Adipocyte (in vitro differentiated cells): ENCODE measurements around the gene SNED1.

ENCODE experiments used
- DNase-seq: peaks from one replicate; pipeline ENCODE4 v3.0.0-alpha.2; 2015; ENCODE audit warnings: low read depth
- H3K27me3 ChIP-seq: replicated peaks from 2 replicates; pipeline ENCODE4 v1.7.0; 2013; ENCODE audit warnings: mild to moderate bottlenecking, low read length, moderate library complexity; ENCODE audit not compliant: control insufficient read depth, insufficient read depth
- H3K36me3 ChIP-seq: 2 replicates; pipeline ENCODE4 v1.7.0; 2013; ENCODE audit warnings: low read length, mild to moderate bottlenecking, moderate library complexity; ENCODE audit not compliant: control insufficient read depth, insufficient read depth, severe bottlenecking
- H3K4me1 ChIP-seq: 2 replicates; pipeline ENCODE4 v1.7.0; 2013; ENCODE audit warnings: mild to moderate bottlenecking, low read length, moderate library complexity; ENCODE audit not compliant: control insufficient read depth, insufficient read depth
- H3K4me3 ChIP-seq: 2 replicates; pipeline ENCODE4 v1.7.0; 2013; ENCODE audit warnings: mild to moderate bottlenecking, low read length, moderate library complexity
- H3K9ac ChIP-seq: 2 replicates; pipeline ENCODE4 v1.7.0; 2013; ENCODE audit warnings: mild to moderate bottlenecking, low read length, moderate library complexity
- H3K9me3 ChIP-seq: 2 replicates; pipeline ENCODE4 v1.7.0; 2013; ENCODE audit warnings: mild to moderate bottlenecking, low read length, moderate library complexity; ENCODE audit not compliant: control insufficient read depth

The SNED1 gene

DNA sequence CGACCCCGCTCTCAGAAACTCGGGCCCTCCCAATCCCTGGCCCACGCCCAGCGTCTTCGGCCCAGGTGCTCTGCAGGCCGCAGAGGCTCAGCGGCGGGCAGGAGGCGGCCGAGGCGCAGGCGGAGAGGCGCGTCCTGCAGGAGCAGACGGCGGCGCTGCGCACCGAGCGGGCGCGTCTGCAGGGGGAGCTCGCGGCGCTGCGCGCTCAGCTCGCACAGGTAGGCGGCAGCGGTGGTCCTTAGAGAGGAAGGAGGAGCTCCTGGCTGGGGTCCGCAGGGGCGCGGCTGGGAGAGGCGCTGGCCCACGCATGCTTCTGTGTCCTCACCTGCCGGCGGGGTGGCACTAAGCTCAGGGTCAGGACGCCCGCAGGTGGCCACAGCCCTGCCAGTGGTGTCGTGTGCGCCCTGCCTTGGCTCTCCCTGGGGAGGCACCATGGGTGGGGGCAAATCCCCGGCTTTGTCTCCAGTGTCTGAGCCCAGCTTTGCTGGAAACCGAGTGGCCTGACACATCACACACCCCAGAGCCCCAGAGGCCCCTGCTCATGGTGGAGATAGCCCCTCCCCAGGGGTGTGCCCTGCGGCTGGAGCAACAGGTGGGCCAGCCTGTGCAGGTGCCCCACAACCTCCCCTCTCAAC, 14.9 kb upstream of the SNED1 start:
- H3K36me3 ChIP-seq, result no peaks in the 10 kb centered on the region
- H3K4me1 ChIP-seq, result peaks cover 34% of the 10 kb centered on the region
- no peak overlapping the region for H3K4me3 ChIP-seq
- H3K9me3 ChIP-seq, result peaks cover 11% of the 10 kb centered on the region
- no peak for DNase-seq
- H3K9ac ChIP-seq, result no peak overlapping the region
- H3K27me3 ChIP-seq, result no peaks in the 10 kb centered on the region

GRCh38 chr2:240983996-240984498, 14.4 kb upstream of the SNED1 start:
- Histone ChIP-seq H3K9me3 (peaks cover 15% of the 10 kb centered on the region), H3K36me3 (no peaks in the 10 kb centered on the region), H3K4me3 (no peak overlapping the region), H3K27me3 (no peaks in the 10 kb centered on the region), H3K4me1 (peaks cover 36% of the 10 kb centered on the region), H3K9ac (no peak overlapping the region)
- DNase-seq, result no peak

DNA sequence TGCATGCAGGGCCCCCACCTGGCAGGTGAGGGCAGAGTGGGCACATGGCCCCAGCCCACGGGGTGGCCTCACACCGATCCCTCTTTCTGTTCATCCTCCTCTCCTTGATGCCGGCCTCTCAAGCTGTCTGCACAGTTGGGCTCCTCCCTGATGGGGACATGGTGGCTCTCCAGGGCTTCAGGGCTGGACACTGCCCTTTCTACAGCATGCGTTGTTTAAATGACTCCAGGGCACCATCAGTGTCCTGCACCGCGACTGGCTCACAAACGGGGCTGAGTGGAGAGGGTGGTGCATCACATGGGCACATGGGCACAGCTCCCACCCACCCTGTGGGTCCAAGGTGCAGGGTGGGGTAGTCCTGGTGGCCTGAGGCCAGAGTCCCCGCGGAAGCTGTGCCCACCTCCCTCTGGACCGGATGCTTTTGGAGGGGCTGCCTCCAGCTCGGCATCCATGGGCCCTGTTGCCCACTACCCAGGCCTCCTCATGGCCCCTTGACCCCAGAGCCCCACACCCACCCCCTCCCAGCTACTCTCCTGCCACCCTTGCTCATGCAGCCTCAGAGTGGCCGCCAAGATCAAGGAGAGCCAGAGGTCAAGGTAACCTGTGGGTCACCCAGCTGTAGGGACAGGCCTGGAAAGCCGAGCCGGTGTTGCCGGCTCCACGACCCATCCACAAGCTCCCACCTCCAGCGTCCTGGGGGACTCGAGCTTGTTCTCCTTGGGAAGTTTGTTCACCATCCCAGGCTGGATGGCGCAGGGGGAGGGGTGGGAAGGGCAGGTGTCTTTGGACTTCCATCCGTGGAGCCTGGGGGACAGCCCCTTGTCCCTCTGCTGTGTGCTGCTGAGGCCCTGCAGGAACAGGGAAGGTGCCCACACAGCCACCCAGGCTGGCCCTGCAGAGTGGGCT, 12.3 kb upstream of the SNED1 start:
- H3K4me3 ChIP-seq, result no peak overlapping the region
- no peaks in the 10 kb centered on the region for H3K36me3 ChIP-seq
- H3K9me3 ChIP-seq, result peaks cover 15% of the 10 kb centered on the region
- peaks cover 36% of the 10 kb centered on the region for H3K4me1 ChIP-seq
- DNase-seq, result no peak
- H3K27me3 ChIP-seq, result no peaks in the 10 kb centered on the region
- peak overlapping the region; percentile 44 for H3K9ac ChIP-seq

GRCh38 chr2:240986787-240987411, 11.5 kb upstream of the SNED1 start:
- no peaks in the 10 kb centered on the region for H3K36me3 ChIP-seq
- H3K9me3 ChIP-seq, result peaks cover 15% of the 10 kb centered on the region
- peak overlapping the region; percentile 76 for H3K9ac ChIP-seq
- peaks cover 37% of the 10 kb centered on the region for H3K4me1 ChIP-seq
- peak; percentile 93 for DNase-seq
- H3K27me3 ChIP-seq, result no peaks in the 10 kb centered on the region
- H3K4me3 ChIP-seq, result peak overlapping the region; percentile 68

DNA sequence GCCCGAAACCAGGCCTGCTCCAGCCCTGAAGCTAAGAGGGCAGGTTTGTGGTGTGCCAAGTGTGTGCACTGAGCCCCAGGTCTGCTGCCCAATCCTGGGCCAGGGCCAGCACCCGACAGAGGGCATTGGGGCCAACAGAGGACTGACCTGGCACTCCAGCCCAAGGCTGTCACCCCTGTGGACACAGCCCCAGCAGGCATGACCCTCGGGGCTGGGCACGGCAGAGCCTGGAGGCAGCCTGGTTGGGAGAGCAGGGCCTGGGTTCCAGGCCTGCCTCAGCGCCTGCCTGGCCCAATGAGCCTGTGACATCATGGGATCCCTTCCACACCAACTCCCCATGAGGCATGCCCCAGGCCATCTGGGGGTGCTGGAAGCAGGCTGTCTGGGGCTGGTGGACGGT, 10.8 kb upstream of the SNED1 start:
- peaks cover 43% of the 10 kb centered on the region for H3K4me1 ChIP-seq
- no peak for DNase-seq
- H3K9ac ChIP-seq, result peak overlapping the region; percentile 76
- H3K27me3 ChIP-seq, result no peaks in the 10 kb centered on the region
- peaks cover 15% of the 10 kb centered on the region for H3K9me3 ChIP-seq
- no peaks in the 10 kb centered on the region for H3K36me3 ChIP-seq
- H3K4me3 ChIP-seq, result peak overlapping the region; percentile 68

DNA sequence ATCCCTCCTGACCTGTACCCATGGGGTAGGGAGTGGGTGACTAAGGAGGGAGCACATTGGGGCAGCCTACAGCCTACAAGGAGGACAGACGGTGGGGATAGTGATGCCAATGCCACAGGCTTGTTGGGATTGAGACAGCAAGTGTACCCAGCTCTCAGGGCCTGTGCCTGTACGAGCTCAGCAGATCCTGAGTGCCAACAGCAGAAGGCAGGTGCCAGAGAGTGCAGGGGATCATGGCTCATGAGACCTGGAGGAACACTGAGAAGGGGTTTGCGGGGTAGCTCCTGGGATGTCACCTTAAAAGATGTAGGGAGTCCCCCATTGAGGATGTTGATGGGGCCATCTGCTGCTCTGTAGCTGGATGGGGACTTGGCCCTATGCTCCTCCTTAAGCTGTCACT, 10.3 kb upstream of the SNED1 start:
- peak overlapping the region; percentile 76 for H3K9ac ChIP-seq
- H3K36me3 ChIP-seq, result no peaks in the 10 kb centered on the region
- H3K9me3 ChIP-seq, result peaks cover 15% of the 10 kb centered on the region
- H3K27me3 ChIP-seq, result no peaks in the 10 kb centered on the region
- DNase-seq, result peak; percentile 34
- peaks cover 44% of the 10 kb centered on the region for H3K4me1 ChIP-seq
- H3K4me3 ChIP-seq, result peak overlapping the region; percentile 68

- Histone ChIP-seq H3K36me3 (no peaks in the 10 kb centered on the region), H3K9me3 (peaks cover 15% of the 10 kb centered on the region), H3K4me1 (peaks cover 44% of the 10 kb centered on the region), H3K27me3 (no peaks in the 10 kb centered on the region), H3K9ac (no peak overlapping the region), H3K4me3 (peak overlapping the region; percentile 68)
- DNase-seq, result no peak
Measured at GRCh38 chr2:240988571-240989271, 9.7 kb upstream of the SNED1 start.

- H3K4me1 ChIP-seq, result peaks cover 48% of the 10 kb centered on the region
- H3K36me3 ChIP-seq, result no peaks in the 10 kb centered on the region
- no peak overlapping the region for H3K9ac ChIP-seq
- H3K9me3 ChIP-seq, result peaks cover 15% of the 10 kb centered on the region
- H3K4me3 ChIP-seq, result no peak overlapping the region
- H3K27me3 ChIP-seq, result no peaks in the 10 kb centered on the region
- DNase-seq, result no peak
Measured at GRCh38 chr2:240989451-240990265, 8.8 kb upstream of the SNED1 start.

DNA sequence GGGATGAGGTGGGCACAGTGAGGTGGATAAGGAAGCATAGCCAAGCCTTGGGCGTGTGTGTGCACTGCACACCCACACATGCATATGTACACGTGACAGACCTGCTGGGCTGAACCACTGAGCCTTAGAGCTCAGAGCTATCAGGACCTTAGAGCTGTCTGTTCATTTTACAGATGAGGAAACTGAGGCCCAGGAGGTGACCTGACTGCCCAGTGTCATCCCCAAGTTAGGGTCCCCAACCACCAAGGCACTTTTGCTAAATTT, 8.2 kb upstream of the SNED1 start:
- no peak for DNase-seq
- Histone ChIP-seq H3K9me3 (peaks cover 15% of the 10 kb centered on the region), H3K4me1 (peaks cover 54% of the 10 kb centered on the region), H3K27me3 (no peaks in the 10 kb centered on the region), H3K9ac (no peak overlapping the region), H3K4me3 (no peak overlapping the region), H3K36me3 (no peaks in the 10 kb centered on the region)

DNA sequence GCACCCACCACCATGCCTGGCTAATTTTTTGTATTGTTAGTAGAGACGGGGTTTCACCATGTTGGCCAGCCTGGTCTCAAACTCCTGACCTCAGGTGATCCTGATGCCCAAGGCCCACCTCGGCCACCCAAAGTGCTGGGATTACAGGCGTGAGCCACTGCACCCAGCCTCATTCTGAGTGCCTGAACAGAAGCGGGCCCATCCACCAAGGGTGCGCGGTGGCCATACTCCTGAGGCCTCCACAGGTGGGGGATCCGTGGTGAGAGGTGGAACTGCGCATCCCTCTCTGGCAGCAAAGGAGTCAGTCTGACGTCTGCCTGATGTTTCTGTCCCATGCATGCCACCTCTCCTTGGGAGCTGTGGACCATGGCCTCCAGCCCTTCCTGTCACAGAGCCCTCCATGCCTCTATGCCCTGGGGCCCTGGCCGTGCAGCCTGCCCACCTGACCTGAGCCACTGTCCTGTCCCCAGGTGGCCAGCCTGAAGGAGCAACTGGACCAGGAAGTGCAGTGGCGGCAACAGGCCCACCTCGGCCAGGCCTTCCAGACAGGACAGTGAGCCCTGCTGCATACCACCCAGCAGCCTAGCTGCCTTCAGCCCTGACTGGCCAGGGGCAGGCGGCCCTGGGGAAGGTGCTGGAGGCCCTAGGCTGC, 7.6 kb upstream of the SNED1 start:
- Histone ChIP-seq H3K9me3 (peaks cover 15% of the 10 kb centered on the region), H3K36me3 (no peaks in the 10 kb centered on the region), H3K4me3 (no peak overlapping the region), H3K9ac (peak overlapping the region; percentile 37), H3K4me1 (peaks cover 55% of the 10 kb centered on the region), H3K27me3 (no peaks in the 10 kb centered on the region)
- no peak for DNase-seq
